ENCODE data around the gene WWTR1. TPM values are rescaled to one million over a fixed set of nuclear protein-coding genes. Genes with fewer than 3 reads are reported as not detected.

The WWTR1 gene
- total RNA-seq, 1 donor from 2014 or later = 39.1 TPM

- Histone ChIP-seq H3K4me1 (peaks cover 57% of the 10 kb centered on the region), H3K27me3 (ENCODE audit: low read depth) (no peaks in the 10 kb centered on the region), H3K36me3 (no peaks in the 10 kb centered on the region), H3K9me3 (replicated peaks) (no peaks in the 10 kb centered on the region), H3K27ac (replicated peaks) (peak overlapping the region; percentile 3), H3K4me3 (no peak overlapping the region)
- intact Hi-C loops (cut with micrococcal nuclease) = no loop called here
- no peak for DNase-seq
- no peak for TF ChIP-seq CTCF (IDR thresholded peaks at IDR 0.05; ENCODE audit: borderline replicate concordance)
These were observed 123.7 kb downstream of the WWTR1 start for GRCh38 chr3:149534082-149534481.

- TF ChIP-seq CTCF (IDR thresholded peaks at IDR 0.05; ENCODE audit: borderline replicate concordance) = no peak
- Histone ChIP-seq H3K4me1 (peaks cover 71% of the 10 kb centered on the region), H3K4me3 (no peak overlapping the region), H3K27me3 (ENCODE audit: low read depth) (no peaks in the 10 kb centered on the region), H3K9me3 (replicated peaks) (no peaks in the 10 kb centered on the region), H3K27ac (replicated peaks) (peak overlapping the region; percentile 31), H3K36me3 (no peaks in the 10 kb centered on the region)
- DNase-seq = no peak
- intact Hi-C loops (cut with micrococcal nuclease) = no loop called here
These were observed 125.2 kb downstream of the WWTR1 start for GRCh38 chr3:149532489-149533180.

DNA sequence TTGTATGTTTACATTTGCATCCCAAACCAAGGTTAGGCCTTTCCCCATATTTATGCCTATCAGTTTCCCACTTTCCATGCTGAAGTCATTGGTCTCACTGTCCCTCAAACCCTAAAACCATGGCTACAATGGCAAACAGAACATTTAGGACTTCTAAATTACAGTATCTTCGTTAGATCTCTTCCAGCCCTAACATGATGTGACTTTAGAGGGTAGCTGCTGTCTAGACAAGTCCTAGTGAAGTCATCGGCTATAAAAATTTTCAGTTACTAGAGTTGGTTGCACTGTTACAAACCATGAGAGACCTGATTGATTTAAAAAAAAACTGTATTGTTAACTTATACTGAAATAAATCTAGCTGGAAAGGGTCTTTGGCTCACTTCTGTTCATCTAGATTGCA is 128.7 kb downstream of the WWTR1 start:
- no peak for TF ChIP-seq CTCF (IDR thresholded peaks at IDR 0.05; ENCODE audit: borderline replicate concordance)
- intact Hi-C loops (cut with micrococcal nuclease) = no loop called here
- H3K4me3 ChIP-seq = no peak overlapping the region
- peak overlapping the region; percentile 66 for H3K27ac ChIP-seq (replicated peaks)
- H3K9me3 ChIP-seq (replicated peaks) = no peaks in the 10 kb centered on the region
- H3K27me3 ChIP-seq (ENCODE audit: low read depth) = no peaks in the 10 kb centered on the region
- no peak for DNase-seq
- H3K36me3 ChIP-seq = peaks cover 19% of the 10 kb centered on the region
- H3K4me1 ChIP-seq = peaks cover 50% of the 10 kb centered on the region

- intact Hi-C loops (cut with micrococcal nuclease) = no loop called here
- no peaks in the 10 kb centered on the region for H3K9me3 ChIP-seq (replicated peaks)
- DNase-seq = no peak
- peaks cover 43% of the 10 kb centered on the region for H3K4me1 ChIP-seq
- H3K36me3 ChIP-seq = peaks cover 27% of the 10 kb centered on the region
- no peaks in the 10 kb centered on the region for H3K27me3 ChIP-seq (ENCODE audit: low read depth)
- TF ChIP-seq CTCF (IDR thresholded peaks at IDR 0.05; ENCODE audit: borderline replicate concordance) = no peak
- peak overlapping the region; percentile 66 for H3K27ac ChIP-seq (replicated peaks)
- H3K4me3 ChIP-seq = no peak overlapping the region
These were observed 129.5 kb downstream of the WWTR1 start for GRCh38 chr3:149528340-149528650.

DNA sequence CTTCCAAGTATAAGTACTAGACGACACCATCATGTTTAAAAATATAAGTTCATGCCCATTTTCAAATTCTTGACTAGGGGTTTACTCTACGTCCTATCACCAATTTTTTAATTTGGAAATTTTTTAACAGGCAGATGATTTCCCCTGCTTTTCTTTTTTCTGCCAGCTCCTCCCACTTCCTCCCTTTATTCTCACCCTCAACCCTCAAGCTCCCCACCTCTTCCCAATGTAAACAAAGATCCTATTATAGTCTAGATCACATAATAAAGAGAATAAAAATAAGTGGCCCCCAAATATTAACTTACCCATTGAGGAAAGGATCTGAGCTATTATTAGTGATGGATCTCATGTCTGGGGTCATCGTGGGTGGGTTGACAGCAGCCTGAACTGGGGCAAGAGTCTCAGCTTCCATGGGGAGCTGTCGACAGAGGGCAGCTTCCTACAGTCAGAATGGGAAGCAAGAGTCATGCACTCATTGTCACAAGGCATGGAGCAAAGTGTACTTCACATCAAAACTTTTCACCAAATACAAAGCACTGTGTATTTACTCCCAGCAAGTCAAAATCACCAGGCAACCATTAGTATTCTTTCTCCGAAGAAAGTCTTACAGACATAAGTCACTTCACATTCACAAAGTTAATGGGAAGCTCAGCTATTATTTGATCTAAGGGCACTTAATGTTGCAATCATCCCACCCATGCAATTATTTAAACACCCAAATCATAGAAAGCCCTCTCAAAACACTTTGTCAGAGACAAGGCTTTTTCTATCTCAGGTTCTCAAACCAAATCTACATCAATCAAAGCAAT is 130.1 kb downstream of the WWTR1 start:
- Histone ChIP-seq H3K4me3 (no peak overlapping the region), H3K27me3 (ENCODE audit: low read depth) (no peaks in the 10 kb centered on the region), H3K4me1 (peaks cover 37% of the 10 kb centered on the region), H3K27ac (replicated peaks) (peak overlapping the region; percentile 66), H3K9me3 (replicated peaks) (no peaks in the 10 kb centered on the region), H3K36me3 (peaks cover 32% of the 10 kb centered on the region)
- intact Hi-C loops (cut with micrococcal nuclease) = no loop called here
- peak; percentile 59 for TF ChIP-seq CTCF (IDR thresholded peaks at IDR 0.05; ENCODE audit: borderline replicate concordance)
- DNase-seq = no peak
